ENCODE measurements around the gene DYNC1LI1. TPM values are rescaled to one million over a fixed set of nuclear protein-coding genes. Genes with fewer than 3 reads are reported as not detected.

The DYNC1LI1 gene
- total RNA-seq, 4 donors from 2014 or later, result 60.4 to 64.3 (median 62.8) TPM

DNA sequence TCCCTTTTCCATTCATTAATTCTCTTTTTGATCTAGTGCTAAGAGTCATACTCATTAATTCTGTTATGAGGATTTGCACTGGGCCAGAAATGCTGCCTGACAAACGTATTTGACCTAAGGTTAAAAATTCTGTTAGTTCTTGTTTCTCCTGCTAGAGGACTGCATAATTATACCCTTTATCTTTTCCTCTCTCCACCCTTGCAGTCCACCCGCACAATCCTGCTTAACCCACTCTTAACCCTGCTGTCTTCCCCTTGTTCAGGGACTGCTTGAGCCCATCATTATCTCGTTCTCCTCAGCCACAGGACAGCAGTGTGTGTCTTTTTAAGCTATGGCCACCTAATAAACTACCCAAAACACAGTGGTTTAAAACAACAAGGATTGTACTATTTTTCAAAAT, 31.1 kb upstream of the DYNC1LI1 start:
- DNase-seq (ENCODE audit: low spot score in 2 of 2), result no peak
- 52 to 66% methylated on average over 3 of the region's 3 CpGs for WGBS, 2 donors
- TF ChIP-seq, protein P1, sequence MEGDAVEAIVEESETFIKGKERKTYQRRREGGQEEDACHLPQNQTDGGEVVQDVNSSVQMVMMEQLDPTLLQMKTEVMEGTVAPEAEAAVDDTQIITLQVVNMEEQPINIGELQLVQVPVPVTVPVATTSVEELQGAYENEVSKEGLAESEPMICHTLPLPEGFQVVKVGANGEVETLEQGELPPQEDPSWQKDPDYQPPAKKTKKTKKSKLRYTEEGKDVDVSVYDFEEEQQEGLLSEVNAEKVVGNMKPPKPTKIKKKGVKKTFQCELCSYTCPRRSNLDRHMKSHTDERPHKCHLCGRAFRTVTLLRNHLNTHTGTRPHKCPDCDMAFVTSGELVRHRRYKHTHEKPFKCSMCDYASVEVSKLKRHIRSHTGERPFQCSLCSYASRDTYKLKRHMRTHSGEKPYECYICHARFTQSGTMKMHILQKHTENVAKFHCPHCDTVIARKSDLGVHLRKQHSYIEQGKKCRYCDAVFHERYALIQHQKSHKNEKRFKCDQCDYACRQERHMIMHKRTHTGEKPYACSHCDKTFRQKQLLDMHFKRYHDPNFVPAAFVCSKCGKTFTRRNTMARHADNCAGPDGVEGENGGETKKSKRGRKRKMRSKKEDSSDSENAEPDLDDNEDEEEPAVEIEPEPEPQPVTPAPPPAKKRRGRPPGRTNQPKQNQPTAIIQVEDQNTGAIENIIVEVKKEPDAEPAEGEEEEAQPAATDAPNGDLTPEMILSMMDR (IDR thresholded peaks at IDR 0.05), result no peak
- TF ChIP-seq POLR2A (IDR thresholded peaks at IDR 0.05), result no peak
- H3K4me3 ChIP-seq (ENCODE audit: low read depth, poor library complexity, severe bottlenecking), result no peak overlapping the region
- intact Hi-C loops (cut with DNase I; ENCODE audit: low total_unique reads), result no loop called here

DNA sequence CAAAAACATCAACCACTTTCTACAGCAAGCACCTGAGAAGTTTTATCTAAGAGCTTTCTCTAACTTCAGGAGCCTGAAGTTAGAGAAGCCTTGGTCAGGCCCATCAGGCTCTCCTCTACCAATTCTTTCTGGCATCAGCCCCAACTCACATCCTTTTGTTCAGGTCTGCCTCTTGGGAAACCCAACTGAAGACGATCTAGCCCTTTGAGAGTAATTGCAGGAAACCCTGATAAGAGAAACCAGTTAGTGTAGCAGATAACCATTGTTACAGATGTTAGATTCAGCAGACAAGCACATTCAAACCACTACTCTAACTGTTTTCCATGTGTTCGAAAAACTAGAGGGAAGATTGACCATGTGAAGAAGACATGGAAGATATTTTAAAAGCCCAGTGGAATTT, 27.0 kb upstream of the DYNC1LI1 start:
- intact Hi-C loops (cut with DNase I; ENCODE audit: low total_unique reads), result no loop called here

DNA sequence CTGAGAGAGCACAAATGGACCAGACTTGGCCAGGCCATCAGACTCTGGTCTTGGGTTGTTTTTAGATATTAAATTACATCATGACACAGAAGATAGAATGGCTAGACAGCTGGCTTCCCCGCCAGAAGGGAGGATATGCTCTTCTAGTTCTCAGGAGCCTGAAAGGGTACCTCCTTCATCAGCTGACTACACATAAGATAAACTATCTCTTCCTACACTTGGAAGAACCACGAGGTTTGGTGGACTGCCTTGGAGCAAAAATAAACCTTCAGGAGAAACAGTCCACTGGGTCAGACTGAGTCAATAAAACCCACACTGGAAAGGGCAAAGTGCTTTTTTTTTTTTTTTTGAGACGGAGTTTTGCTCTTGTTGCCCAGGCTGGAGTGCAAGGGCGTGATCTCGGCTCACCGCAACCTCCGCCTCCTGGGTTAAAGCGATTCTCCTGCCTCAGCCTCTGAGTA, 26.3 kb upstream of the DYNC1LI1 start:
- H3K4me3 ChIP-seq (ENCODE audit: low read depth, poor library complexity, severe bottlenecking), result no peak overlapping the region
- 81 to 82% methylated on average over 8 of the region's 8 CpGs for WGBS, 2 donors
- no peak for TF ChIP-seq POLR2A (IDR thresholded peaks at IDR 0.05)
- TF ChIP-seq, protein P1 (IDR thresholded peaks at IDR 0.05), result no peak
- intact Hi-C loops (cut with DNase I; ENCODE audit: low total_unique reads), result no loop called here
- no peak for DNase-seq (ENCODE audit: low spot score in 2 of 2)

More for the DNA sequence above, 27.0 kb upstream of the DYNC1LI1 start:
- H3K4me3 ChIP-seq (ENCODE audit: low read depth, poor library complexity, severe bottlenecking), result no peak overlapping the region
- no peak for DNase-seq (ENCODE audit: low spot score in 2 of 2)
- WGBS, 2 donors, result 55 to 57% methylated on average over 2 of the region's 2 CpGs
- TF ChIP-seq POLR2A (IDR thresholded peaks at IDR 0.05), result no peak
- TF ChIP-seq, protein P1 (IDR thresholded peaks at IDR 0.05), result no peak

DNA sequence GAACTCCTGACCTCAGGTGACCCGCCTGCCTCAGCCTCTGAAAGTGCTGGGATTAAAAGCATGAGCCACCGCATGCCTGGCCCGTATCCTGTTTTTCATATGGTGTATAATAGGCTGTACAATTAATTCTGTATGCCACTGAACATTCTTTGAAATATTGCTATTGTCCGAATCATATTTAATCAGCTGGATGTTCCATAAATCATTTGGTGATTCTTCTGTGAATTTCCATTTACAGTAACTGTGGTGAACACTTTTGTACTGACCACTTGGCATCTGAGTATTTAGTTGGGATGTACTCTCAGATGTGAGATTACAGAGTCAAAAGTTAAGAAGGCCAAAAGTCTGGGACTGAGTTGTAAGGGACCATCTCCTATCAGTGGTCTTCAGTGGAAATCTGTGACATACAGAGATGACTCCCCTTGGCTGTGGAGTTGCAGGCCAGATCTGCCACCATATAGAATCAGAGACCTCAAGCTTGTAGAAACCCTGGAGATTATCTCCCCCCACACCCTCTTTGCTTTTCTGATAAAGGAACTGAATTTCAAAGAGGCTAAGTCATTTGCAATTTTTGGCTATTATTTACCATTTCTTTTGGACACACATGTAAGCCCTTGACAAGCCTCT, 25.7 kb upstream of the DYNC1LI1 start:
- intact Hi-C loops (cut with DNase I; ENCODE audit: low total_unique reads), result no loop called here
- H3K4me3 ChIP-seq (ENCODE audit: low read depth, poor library complexity, severe bottlenecking), result no peak overlapping the region
- TF ChIP-seq POLR2A (IDR thresholded peaks at IDR 0.05), result no peak
- TF ChIP-seq, protein P1 (IDR thresholded peaks at IDR 0.05), result no peak
- WGBS, 2 donors, result 93 to 96% methylated on average over 4 of the region's 4 CpGs
- no peak for DNase-seq (ENCODE audit: low spot score in 2 of 2)

DNA sequence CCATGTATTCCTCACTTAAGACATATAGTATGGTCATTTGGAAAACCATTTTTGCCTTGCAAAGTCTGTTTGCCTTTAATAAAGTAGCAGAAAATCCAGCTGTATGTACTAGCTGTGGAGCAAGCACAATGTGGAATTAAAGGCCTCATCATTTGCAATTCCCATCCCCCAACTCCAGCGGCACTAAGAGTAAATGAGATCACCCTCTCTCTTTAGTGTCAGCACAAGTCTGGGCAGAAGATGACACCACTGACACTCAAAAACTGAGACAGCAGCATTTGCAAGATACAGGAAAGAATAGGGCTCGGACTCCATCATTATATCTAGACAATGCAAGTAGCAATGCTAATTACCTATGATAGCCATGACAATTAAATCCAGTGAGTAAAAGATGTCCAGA, 24.7 kb upstream of the DYNC1LI1 start:
- WGBS, 2 donors, result 68 to 72% methylated on average over 2 of the region's 2 CpGs
- DNase-seq (ENCODE audit: low spot score in 2 of 2), result no peak
- TF ChIP-seq POLR2A (IDR thresholded peaks at IDR 0.05), result no peak
- TF ChIP-seq, protein P1 (IDR thresholded peaks at IDR 0.05), result no peak
- intact Hi-C loops (cut with DNase I; ENCODE audit: low total_unique reads), result no loop called here
- no peak overlapping the region for H3K4me3 ChIP-seq (ENCODE audit: low read depth, poor library complexity, severe bottlenecking)

All from lower leg skin (tissue), 4 donors.